Coronary artery (tissue), 2 donors: Measurements from ENCODE around the gene SH3BP5.

Experiments
- DNase-seq: peaks from one replicate; pipeline ENCODE4 v3.0.0-alpha.2; 2017; ENCODE audit warnings: low spot score
- H3K27ac ChIP-seq, 2 donors: fragments of 200-600 bp; sonication (generic); one replicate each; pipeline ENCODE4 v1.5.1; 2016 to 2019
- H3K4me3 ChIP-seq: fragments of 200-600 bp; sonication (generic); 2 replicates; pipeline ENCODE4 v1.5.1; 2016; ENCODE audit warnings: mild to moderate bottlenecking, moderate library complexity
- TF ChIP-seq, protein P1 (sequence below): fragments of 200-600 bp; sonication (generic); IDR thresholded peaks from one replicate; pipeline ENCODE4 v1.5.1; 2019; ENCODE audit warnings: antibody characterized with exemption

The SH3BP5 gene

DNA sequence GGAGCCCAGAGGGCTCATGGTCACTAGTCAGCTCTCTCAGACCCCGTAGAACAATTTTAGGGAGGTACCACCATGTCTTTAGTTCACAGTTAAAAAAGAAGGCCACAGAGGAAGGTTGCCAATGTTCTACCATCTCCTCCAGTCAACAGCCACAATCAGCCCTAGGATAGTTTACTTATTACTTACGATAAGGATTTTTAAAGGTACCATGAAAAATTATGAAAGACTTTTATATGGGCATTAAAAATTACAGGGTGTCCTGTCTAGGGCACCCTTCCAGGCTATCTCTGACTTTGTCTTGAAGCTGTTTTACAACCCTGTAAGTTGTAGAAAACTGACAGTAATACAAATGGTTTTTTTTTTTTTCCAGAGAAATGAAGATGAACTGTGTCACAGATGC, 68.5 kb downstream of the SH3BP5 start:
- Histone ChIP-seq H3K4me3 (no peak overlapping the region), H3K27ac (no peak overlapping the region)
- DNase-seq = no peak
- TF ChIP-seq, protein P1, sequence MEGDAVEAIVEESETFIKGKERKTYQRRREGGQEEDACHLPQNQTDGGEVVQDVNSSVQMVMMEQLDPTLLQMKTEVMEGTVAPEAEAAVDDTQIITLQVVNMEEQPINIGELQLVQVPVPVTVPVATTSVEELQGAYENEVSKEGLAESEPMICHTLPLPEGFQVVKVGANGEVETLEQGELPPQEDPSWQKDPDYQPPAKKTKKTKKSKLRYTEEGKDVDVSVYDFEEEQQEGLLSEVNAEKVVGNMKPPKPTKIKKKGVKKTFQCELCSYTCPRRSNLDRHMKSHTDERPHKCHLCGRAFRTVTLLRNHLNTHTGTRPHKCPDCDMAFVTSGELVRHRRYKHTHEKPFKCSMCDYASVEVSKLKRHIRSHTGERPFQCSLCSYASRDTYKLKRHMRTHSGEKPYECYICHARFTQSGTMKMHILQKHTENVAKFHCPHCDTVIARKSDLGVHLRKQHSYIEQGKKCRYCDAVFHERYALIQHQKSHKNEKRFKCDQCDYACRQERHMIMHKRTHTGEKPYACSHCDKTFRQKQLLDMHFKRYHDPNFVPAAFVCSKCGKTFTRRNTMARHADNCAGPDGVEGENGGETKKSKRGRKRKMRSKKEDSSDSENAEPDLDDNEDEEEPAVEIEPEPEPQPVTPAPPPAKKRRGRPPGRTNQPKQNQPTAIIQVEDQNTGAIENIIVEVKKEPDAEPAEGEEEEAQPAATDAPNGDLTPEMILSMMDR = no peak

DNA sequence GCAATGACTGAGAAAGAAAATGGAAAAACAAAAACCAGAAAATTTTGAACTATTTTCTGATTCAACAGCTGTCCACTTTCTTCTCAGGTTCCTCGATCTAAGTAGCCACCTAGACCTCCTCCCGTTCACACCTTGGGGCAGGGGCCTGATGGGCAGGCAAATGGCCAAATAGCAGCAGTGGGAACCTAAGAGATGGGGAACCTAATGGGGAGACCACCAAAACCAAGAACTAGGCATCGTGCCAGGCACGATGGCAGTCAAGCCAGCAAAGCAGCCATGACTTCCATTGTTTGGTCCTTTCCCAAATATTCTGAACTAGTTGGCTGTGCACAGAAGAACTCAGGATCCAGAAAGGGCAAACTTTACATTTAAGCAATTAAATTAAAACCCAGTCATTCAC, 69.3 kb downstream of the SH3BP5 start:
- Histone ChIP-seq H3K4me3 (no peak overlapping the region), H3K27ac (no peak overlapping the region)
- peak; percentile 63 for DNase-seq
- TF ChIP-seq, protein P1 = no peak

DNA sequence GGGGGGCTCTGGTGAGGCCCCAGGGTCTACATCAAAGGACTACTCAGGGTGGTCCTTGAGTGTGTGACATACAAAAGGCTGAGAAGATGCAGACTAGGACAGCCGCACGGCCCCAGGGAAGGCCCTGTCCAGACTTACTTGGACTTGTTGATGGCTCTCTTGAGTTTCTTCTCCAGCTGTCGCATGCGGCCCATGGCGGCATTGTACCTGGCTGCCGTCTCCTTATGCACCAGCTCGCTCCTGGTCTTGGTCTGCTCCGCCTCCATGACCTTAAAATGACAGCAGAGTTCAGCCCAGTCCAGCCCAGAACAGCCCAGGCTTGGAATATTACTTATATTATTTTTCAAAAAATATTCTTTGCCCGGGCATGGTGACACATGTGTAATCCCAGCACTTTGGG, 70.4 kb downstream of the SH3BP5 start:
- Histone ChIP-seq H3K27ac (no peak overlapping the region), H3K4me3 (no peak overlapping the region)
- peak; percentile 67 for DNase-seq
- TF ChIP-seq, protein P1 = no peak

DNA sequence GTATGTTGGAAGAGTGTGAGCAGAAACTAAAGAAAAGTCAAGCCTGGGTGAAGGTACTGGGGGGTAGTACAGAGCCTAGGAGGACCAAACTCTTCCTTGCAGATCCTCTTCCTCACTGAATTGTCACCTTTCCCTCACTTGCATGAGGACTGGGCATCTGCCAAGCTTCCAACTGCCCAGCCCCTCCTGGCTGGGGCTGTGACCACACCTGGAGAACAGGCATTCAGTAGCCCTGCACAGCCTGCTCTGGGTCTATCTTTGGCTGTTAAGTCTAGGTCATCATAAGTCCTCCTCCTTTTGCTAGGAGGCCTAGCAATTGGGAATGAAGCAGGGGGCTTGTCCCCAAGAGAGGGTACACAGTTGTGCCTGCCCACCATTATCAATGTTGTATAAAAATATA, 71.1 kb downstream of the SH3BP5 start:
- no peak overlapping the region for H3K27ac ChIP-seq
- TF ChIP-seq, protein P1 = no peak
- no peak overlapping the region for H3K4me3 ChIP-seq
- peak; percentile 66 for DNase-seq

DNA sequence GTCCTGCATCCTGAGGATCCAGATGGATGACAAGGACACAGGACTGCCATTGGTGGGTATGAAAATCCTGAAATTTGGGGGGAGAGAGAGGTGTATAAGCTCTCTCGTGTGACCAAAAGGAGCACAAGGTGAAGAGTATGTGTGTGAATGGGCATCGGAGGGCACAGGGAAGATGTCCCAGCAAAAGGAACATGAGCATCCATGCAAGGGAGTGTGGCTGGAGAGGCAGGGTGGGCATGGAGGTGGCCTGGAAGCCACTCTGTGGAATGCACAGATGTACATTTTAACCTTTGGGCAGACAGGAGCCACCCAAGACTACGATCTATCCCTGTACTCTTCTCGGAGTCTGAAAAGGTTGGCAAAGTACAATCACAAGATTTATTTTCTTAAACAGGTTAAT, 71.9 kb downstream of the SH3BP5 start:
- H3K27ac ChIP-seq = no peak overlapping the region
- DNase-seq = no peak
- TF ChIP-seq, protein P1 = no peak
- no peak overlapping the region for H3K4me3 ChIP-seq

DNA sequence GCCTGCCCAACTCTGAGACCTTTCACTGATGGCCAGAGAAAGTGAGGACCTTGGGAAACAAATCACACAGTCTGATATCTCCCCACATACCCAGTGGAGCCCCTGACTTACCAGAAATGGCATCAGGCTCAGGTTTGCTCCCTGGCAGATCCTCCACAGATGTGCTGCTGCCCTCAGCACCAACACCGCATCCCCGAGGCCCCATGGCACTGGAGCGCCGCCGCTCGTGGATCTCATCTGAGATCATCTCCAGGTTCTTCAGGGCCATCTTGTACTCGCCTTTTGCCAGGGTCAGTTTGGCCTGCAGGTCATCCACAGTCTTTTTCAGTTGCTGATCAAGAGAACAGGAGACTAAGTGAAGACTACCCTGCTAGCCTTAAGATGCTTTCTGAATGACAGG, 73.7 kb downstream of the SH3BP5 start:
- DNase-seq = peak; percentile 68
- H3K27ac ChIP-seq = no peak overlapping the region
- TF ChIP-seq, protein P1 = no peak
- no peak overlapping the region for H3K4me3 ChIP-seq

DNA sequence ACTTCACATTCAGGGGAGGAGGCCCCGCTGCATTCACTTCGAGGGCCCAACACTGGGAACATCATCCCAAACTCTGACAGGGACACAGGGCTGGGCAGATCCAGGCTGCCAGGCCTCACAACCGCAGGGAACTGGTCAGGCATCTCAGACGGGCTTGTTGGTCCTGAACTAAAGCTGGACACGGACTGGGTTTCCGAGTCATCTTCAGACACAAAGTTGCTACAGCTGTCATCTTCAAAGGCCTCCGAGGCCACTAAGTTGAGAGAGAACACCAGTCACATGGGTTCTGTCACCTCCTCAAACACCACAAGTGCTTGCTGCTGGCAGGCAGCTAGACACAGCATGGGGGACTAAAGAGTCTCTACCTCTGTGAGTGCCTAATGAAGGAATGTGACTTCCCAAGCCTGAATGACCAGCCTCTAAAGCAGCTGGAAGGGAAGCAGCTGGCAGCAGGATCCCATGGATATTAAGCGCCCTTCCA, 75.5 kb downstream of the SH3BP5 start:
- peak; percentile 72 for DNase-seq
- no peak overlapping the region for H3K27ac ChIP-seq
- TF ChIP-seq, protein P1 = no peak
- H3K4me3 ChIP-seq = no peak overlapping the region
